ENCODE results near the gene RAMACL. TPM values are rescaled to one million over a fixed set of nuclear protein-coding genes. Genes with fewer than 3 reads are reported as not detected.

The RAMACL gene
- total and polyA plus RNA-seq, 2 of the 13 experiments (the other 11 are each of a cell fraction or from before 2014, with no cell fraction given) = 0.09 to 0.29 TPM

DNA sequence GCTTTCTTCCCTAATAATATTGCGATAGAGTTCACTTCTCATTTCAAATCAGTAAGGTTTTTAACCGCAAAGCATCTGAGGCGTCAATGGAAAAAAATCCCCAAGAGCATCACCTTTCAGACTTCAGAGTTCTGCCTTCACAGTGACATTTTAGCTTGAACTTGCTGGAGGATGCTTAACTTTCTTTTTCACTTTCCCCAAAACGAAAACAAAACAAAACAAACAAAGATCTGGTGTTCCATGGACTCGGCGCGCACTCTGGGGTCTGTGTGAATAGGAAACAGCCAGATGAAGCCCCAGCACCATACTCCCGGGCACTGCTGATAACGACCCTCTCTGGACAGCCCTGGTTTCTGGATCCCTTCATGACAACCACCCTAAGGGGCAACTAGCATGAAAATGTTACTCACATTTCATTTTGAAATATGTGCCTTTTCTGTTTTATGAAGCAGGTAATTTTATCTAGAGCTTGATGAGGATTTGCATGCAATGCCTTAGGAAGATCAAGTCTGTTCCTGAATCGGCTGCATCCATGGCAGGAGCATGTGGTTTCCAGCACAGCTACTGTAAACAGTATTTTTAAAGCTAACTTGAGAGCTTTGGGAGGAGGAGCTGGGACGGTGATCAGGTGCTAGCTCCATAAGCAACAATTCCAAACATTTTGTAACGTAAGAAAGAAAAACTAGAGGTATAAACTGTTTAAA is 44.5 kb downstream of the RAMACL start:
- intact Hi-C loops (cut with micrococcal nuclease; ENCODE audit: unreplicated experiment) = no loop called here
- Histone ChIP-seq H3K9me3 (ENCODE audit: low read length) (no peaks in the 10 kb centered on the region), H3K9ac (ENCODE audit: insufficient read depth, low read depth, low read length) (no peak overlapping the region), H3K36me3 (replicated peaks in 1 of 2; ENCODE audit: control insufficient read depth in 1 of 2, insufficient read depth in 2 of 2, low read length in 2 of 2) (no peaks in the 10 kb centered on the region), H3K27ac (ENCODE audit: extremely low read length, insufficient read depth, low read length) (no peak overlapping the region), H3K79me2 (ENCODE audit: insufficient read depth, low read length) (no peaks in the 10 kb centered on the region), H3K4me1 (ENCODE audit: insufficient read depth, low read length) (no peaks in the 10 kb centered on the region), H3K4me3 (replicated peaks in 1 of 3; ENCODE audit: insufficient read depth in 1 of 3, low read depth in 2 of 3, low read length in 3 of 3) (no peak overlapping the region), H4K20me1 (ENCODE audit: insufficient read depth, low read length) (no peaks in the 10 kb centered on the region), H2AFZ (ENCODE audit: low read length) (no peak overlapping the region), H3K4me2 (ENCODE audit: low read depth, low read length) (no peak overlapping the region), H3K27me3 (ENCODE audit: control insufficient read depth in 1 of 2, insufficient read depth in 2 of 2, low read length in 2 of 2) (peaks cover 4 to 85% of the 10 kb centered on the region in 2 experiments; a peak in 4 of 5 replicates)
- TF ChIP-seq ZNF644 (CRISPR knock-in tag; IDR thresholded peaks at IDR 0.05; ENCODE audit: low read depth) = no peak
- TF ChIP-seq ZFAT (CRISPR knock-in tag; conservative IDR thresholded peaks at IDR 0.05) = no peak
- no peak for TF ChIP-seq ZNF460 (CRISPR knock-in tag; IDR thresholded peaks at IDR 0.05; ENCODE audit: borderline replicate concordance)
- TF ChIP-seq, protein P1, sequence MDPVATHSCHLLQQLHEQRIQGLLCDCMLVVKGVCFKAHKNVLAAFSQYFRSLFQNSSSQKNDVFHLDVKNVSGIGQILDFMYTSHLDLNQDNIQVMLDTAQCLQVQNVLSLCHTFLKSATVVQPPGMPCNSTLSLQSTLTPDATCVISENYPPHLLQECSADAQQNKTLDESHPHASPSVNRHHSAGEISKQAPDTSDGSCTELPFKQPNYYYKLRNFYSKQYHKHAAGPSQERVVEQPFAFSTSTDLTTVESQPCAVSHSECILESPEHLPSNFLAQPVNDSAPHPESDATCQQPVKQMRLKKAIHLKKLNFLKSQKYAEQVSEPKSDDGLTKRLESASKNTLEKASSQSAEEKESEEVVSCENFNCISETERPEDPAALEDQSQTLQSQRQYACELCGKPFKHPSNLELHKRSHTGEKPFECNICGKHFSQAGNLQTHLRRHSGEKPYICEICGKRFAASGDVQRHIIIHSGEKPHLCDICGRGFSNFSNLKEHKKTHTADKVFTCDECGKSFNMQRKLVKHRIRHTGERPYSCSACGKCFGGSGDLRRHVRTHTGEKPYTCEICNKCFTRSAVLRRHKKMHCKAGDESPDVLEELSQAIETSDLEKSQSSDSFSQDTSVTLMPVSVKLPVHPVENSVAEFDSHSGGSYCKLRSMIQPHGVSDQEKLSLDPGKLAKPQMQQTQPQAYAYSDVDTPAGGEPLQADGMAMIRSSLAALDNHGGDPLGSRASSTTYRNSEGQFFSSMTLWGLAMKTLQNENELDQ (CRISPR knock-in tag; IDR thresholded peaks at IDR 0.05; ENCODE audit: borderline replicate concordance) = no peak
- in situ Hi-C loops (cut with HindIII; ENCODE audit: extremely low pct_ligation_motif_present, low pct_unique_long_range_greater_than_20kb) = no loop called here
- POLR2A ChIA-PET = no interaction called here
- 32% methylated on average over 12 of the region's 12 CpGs for WGBS (ENCODE audit: low lambda C conversion rate)
- BruUV-seq (replicated peaks) = no TSS peak
- no peak for ATAC-seq
- FAIRE-seq = no peak
- DNase-seq (ENCODE audit: low spot score) = no peak
- CTCF ChIA-PET (ENCODE audit: low intra/inter-chr PET ratio, low total read pairs) = no interaction called here

DNA sequence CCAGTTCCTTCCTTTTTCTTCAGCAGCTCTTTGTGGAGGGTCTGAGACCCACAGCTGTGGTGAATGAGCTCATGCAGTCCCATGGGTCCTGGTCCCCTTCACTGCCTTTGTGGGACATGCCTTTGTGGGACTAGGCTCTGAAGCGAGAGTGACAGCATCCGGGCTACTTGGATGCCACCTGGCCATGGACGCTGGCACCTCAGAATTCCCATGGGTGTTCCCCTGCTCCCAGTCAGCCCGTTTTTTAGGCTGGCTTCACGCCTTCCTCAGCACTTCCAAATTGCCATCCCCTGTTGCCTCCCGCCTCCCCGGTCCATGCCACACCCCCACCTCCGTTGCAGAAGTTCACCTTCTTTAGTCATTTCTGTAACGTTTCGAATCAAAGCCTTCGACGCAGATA is 45.1 kb downstream of the RAMACL start:
- H3K79me2 ChIP-seq (ENCODE audit: insufficient read depth, low read length) = no peaks in the 10 kb centered on the region
- no peak for ATAC-seq
- BruUV-seq (replicated peaks) = no TSS peak
- DNase-seq (ENCODE audit: low spot score) = no peak
- H3K4me1 ChIP-seq (ENCODE audit: insufficient read depth, low read length) = no peaks in the 10 kb centered on the region
- H3K27ac ChIP-seq (ENCODE audit: extremely low read length, insufficient read depth, low read length) = no peak overlapping the region
- ChIA-PET CTCF (ENCODE audit: low intra/inter-chr PET ratio, low total read pairs) (no interaction called here), POLR2A (no interaction called here)
- no peak overlapping the region for H3K4me2 ChIP-seq (ENCODE audit: low read depth, low read length)
- intact Hi-C loops (cut with micrococcal nuclease; ENCODE audit: unreplicated experiment) = no loop called here
- no peak overlapping the region for H2AFZ ChIP-seq (ENCODE audit: low read length)
- no peak overlapping the region for H3K4me3 ChIP-seq (replicated peaks in 1 of 3; ENCODE audit: insufficient read depth in 1 of 3, low read depth in 2 of 3, low read length in 3 of 3)
- in situ Hi-C loops (cut with HindIII; ENCODE audit: extremely low pct_ligation_motif_present, low pct_unique_long_range_greater_than_20kb) = no loop called here
- H3K36me3 ChIP-seq (replicated peaks in 1 of 2; ENCODE audit: control insufficient read depth in 1 of 2, insufficient read depth in 2 of 2, low read length in 2 of 2) = no peaks in the 10 kb centered on the region
- TF ChIP-seq RFX3 (CRISPR knock-in tag; IDR thresholded peaks at IDR 0.05) (no peak), ZNF282 (IDR thresholded peaks at IDR 0.05; ENCODE audit: partially characterized antibody) (no peak), ZSCAN21 (CRISPR knock-in tag; IDR thresholded peaks at IDR 0.05; ENCODE audit: borderline replicate concordance) (no peak), ZNF780A (CRISPR knock-in tag; IDR thresholded peaks at IDR 0.05) (no peak)
- TF ChIP-seq, protein P2, sequence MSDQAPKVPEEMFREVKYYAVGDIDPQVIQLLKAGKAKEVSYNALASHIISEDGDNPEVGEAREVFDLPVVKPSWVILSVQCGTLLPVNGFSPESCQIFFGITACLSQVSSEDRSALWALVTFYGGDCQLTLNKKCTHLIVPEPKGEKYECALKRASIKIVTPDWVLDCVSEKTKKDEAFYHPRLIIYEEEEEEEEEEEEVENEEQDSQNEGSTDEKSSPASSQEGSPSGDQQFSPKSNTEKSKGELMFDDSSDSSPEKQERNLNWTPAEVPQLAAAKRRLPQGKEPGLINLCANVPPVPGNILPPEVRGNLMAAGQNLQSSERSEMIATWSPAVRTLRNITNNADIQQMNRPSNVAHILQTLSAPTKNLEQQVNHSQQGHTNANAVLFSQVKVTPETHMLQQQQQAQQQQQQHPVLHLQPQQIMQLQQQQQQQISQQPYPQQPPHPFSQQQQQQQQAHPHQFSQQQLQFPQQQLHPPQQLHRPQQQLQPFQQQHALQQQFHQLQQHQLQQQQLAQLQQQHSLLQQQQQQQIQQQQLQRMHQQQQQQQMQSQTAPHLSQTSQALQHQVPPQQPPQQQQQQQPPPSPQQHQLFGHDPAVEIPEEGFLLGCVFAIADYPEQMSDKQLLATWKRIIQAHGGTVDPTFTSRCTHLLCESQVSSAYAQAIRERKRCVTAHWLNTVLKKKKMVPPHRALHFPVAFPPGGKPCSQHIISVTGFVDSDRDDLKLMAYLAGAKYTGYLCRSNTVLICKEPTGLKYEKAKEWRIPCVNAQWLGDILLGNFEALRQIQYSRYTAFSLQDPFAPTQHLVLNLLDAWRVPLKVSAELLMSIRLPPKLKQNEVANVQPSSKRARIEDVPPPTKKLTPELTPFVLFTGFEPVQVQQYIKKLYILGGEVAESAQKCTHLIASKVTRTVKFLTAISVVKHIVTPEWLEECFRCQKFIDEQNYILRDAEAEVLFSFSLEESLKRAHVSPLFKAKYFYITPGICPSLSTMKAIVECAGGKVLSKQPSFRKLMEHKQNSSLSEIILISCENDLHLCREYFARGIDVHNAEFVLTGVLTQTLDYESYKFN (CRISPR knock-in tag; conservative IDR thresholded peaks at IDR 0.05) = no peak
- TF ChIP-seq, protein P3, sequence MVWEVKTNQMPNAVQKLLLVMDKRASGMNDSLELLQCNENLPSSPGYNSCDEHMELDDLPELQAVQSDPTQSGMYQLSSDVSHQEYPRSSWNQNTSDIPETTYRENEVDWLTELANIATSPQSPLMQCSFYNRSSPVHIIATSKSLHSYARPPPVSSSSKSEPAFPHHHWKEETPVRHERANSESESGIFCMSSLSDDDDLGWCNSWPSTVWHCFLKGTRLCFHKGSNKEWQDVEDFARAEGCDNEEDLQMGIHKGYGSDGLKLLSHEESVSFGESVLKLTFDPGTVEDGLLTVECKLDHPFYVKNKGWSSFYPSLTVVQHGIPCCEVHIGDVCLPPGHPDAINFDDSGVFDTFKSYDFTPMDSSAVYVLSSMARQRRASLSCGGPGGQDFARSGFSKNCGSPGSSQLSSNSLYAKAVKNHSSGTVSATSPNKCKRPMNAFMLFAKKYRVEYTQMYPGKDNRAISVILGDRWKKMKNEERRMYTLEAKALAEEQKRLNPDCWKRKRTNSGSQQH (CRISPR knock-in tag; IDR thresholded peaks at IDR 0.05; ENCODE audit: low read depth) = no peak
- H3K9ac ChIP-seq (ENCODE audit: insufficient read depth, low read depth, low read length) = no peak overlapping the region
- WGBS (ENCODE audit: low lambda C conversion rate) = 61% methylated on average over 12 of the region's 12 CpGs
- no peaks in the 10 kb centered on the region for H4K20me1 ChIP-seq (ENCODE audit: insufficient read depth, low read length)
- peaks cover 6 to 86% of the 10 kb centered on the region in 2 experiments for H3K27me3 ChIP-seq (ENCODE audit: control insufficient read depth in 1 of 2, insufficient read depth in 2 of 2, low read length in 2 of 2)
- FAIRE-seq = no peak
- H3K9me3 ChIP-seq (ENCODE audit: low read length) = no peaks in the 10 kb centered on the region

Data from HepG2 (cell line).